ENCODE results near the gene PTPRJ. TPM values are rescaled to one million over a fixed set of nuclear protein-coding genes. Genes with fewer than 3 reads are reported as not detected.
A peak's percentile ranks its signal among the peaks of the same experiment; 100 is the strongest.

PTPRJ gene
- total and polyA plus RNA-seq, 2 experiments from 2014 or later, result 4.5 to 9.5 TPM

DNA sequence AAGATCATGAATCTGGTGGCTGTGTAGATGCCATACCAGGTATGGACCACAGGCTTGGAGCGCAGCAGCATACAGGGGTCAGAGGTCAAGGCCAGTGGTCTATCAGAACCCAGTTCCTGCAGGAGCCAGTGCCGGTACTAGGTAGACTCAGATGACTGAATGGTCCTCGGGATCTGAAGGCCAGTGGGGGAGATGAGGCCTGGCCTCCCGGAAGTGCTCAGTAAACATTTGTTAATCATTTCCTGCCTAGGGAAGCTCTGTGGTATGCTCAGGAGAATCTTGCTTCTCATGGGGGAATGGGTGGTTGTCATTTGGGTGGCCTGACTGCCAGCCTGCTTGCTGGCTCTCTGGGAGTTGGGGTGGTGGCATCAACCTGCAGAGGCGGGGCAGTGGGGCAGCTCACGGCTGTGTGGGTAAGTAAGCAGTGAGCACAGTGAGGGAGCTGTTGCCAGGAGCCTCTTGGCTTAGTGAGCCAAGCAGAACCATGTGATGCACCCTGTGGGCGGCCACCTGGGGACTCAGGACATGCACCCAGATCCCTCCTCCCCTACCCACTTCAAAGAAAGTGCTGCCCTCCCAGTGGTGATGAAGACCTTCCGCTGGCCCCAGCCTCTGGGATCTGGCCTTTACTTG is 33.0 kb downstream of the PTPRJ start:
- H3K27ac ChIP-seq, result no peak overlapping the region
- H2AFZ ChIP-seq, result no peak overlapping the region
- H4K20me1 ChIP-seq (ENCODE audit: insufficient read depth), result no peaks in the 10 kb centered on the region
- peaks cover 3% of the 10 kb centered on the region; the same call in 1 of the 2 replicates for H3F3A ChIP-seq (ENCODE audit: insufficient read depth)
- H3K4me1 ChIP-seq (ENCODE audit: insufficient read depth), result peaks cover 10% of the 10 kb centered on the region
- H3K4me3 ChIP-seq, result no peak overlapping the region
- TF ChIP-seq EZH2phosphoT487 (IDR thresholded peaks at IDR 0.05; ENCODE audit: insufficient read depth, low read depth) (no peak), EZH2 (IDR thresholded peaks at IDR 0.05; ENCODE audit: insufficient read depth, poor library complexity, severe bottlenecking) (no peak)
- in situ Hi-C loops (cut with MboI), result no loop called here
- WGBS, 2 experiments (ENCODE audit: low coverage in 1 of 2, low lambda C conversion rate in 2 of 2, missing lambda C conversion rate in 2 of 2), result 75% methylated on average over 8 of the region's 8 CpGs
- H3K9ac ChIP-seq, result no peak overlapping the region
- peak overlapping the region; percentile 9 for H3K4me2 ChIP-seq (ENCODE audit: unreplicated experiment)
- peaks cover 100% of the 10 kb centered on the region for H3K79me2 ChIP-seq (ENCODE audit: insufficient read depth)
- no peaks in the 10 kb centered on the region for H3K9me2 ChIP-seq (ENCODE audit: insufficient read depth)
- H3K36me3 ChIP-seq (ENCODE audit: low read depth), result no peaks in the 10 kb centered on the region
- no peaks in the 10 kb centered on the region for H3K9me3 ChIP-seq (ENCODE audit: low read depth)
- DNase-seq, result peak; percentile 49
- no peaks in the 10 kb centered on the region for H3K27me3 ChIP-seq (replicated peaks; ENCODE audit: insufficient read depth)

DNA sequence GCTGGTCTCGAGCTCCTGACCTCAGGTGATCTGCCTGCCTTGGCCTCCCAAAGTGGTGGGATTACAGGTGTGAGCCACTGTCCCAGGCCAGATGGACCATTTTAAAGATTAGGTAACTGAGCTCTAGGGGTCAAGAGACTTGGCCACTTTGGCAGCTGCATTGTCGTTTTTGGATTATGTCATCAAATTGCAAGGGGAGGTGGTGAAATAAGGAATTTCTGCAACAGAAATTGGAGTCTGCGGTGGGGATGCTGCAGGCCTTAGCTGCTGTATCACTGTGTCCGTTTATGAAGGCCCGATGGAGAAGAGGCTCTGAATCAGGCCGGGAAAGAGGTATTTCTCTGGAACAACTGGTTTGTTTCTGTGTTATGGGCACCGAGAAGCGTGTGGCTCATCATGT is 34.6 kb downstream of the PTPRJ start:
- no peak overlapping the region for H3K4me3 ChIP-seq
- H2AFZ ChIP-seq, result no peak overlapping the region
- in situ Hi-C loops (cut with MboI), result no loop called here
- H3K79me2 ChIP-seq (ENCODE audit: insufficient read depth), result peaks cover 100% of the 10 kb centered on the region
- no peaks in the 10 kb centered on the region for H3K9me2 ChIP-seq (ENCODE audit: insufficient read depth)
- no peaks in the 10 kb centered on the region for H3K36me3 ChIP-seq (ENCODE audit: low read depth)
- 95 to 97% methylated on average over 8 of the region's 8 CpGs for WGBS, 2 experiments (ENCODE audit: low coverage in 1 of 2, low lambda C conversion rate in 2 of 2, missing lambda C conversion rate in 2 of 2)
- no peak overlapping the region for H3K9ac ChIP-seq
- no peak overlapping the region for H3K27ac ChIP-seq
- H4K20me1 ChIP-seq (ENCODE audit: insufficient read depth), result no peaks in the 10 kb centered on the region
- H3K9me3 ChIP-seq (ENCODE audit: low read depth), result no peaks in the 10 kb centered on the region
- no peak for DNase-seq
- TF ChIP-seq EZH2 (IDR thresholded peaks at IDR 0.05; ENCODE audit: insufficient read depth, poor library complexity, severe bottlenecking) (no peak), EZH2phosphoT487 (IDR thresholded peaks at IDR 0.05; ENCODE audit: insufficient read depth, low read depth) (no peak)
- no peaks in the 10 kb centered on the region for H3F3A ChIP-seq (ENCODE audit: insufficient read depth)
- no peak overlapping the region for H3K4me2 ChIP-seq (ENCODE audit: unreplicated experiment)
- no peaks in the 10 kb centered on the region for H3K27me3 ChIP-seq (replicated peaks; ENCODE audit: insufficient read depth)
- H3K4me1 ChIP-seq (ENCODE audit: insufficient read depth), result peaks cover 10% of the 10 kb centered on the region

DNA sequence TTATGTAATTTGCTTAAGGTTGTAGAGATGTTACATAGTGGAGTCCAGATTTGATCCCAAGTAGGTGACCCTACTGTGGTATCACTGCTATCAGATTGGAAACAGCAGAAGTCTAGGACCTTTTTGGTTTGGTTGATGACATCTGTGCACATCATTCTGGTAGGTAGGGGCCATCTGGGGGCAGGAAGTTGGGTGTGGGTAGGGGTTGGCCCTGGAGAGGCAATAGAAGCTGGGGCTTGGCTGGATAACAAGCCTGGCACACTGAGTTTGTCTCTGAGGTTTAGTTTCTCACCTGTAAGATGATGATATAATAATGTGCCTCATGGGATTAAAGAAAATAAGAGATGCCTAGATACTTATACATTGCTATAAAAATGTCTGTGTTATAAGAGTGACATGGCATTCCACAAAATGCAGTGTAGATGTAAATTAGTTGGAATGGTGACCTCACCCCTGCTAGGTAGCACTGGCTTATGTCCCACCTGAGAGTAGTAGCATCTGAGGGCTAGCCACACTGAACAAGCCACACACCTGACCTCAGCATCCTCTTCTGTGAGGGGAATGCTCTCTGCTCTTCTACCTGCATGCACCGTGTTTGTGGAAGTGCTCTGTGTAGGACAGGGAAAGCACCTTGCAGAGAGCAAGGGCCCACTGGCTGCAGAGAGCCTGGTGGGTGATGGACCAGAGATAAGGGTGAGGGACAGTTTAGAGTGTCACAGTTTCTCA is 36.9 kb downstream of the PTPRJ start:
- no peak overlapping the region for H3K4me2 ChIP-seq (ENCODE audit: unreplicated experiment)
- no peaks in the 10 kb centered on the region for H3K9me2 ChIP-seq (ENCODE audit: insufficient read depth)
- H3K9ac ChIP-seq, result no peak overlapping the region
- no peak overlapping the region for H2AFZ ChIP-seq
- no peaks in the 10 kb centered on the region for H4K20me1 ChIP-seq (ENCODE audit: insufficient read depth)
- no peaks in the 10 kb centered on the region for H3F3A ChIP-seq (ENCODE audit: insufficient read depth)
- H3K4me1 ChIP-seq (ENCODE audit: insufficient read depth), result peaks cover 10% of the 10 kb centered on the region
- WGBS, 2 experiments (ENCODE audit: low coverage in 1 of 2, low lambda C conversion rate in 2 of 2, missing lambda C conversion rate in 2 of 2), result 94 to 100% methylated on average over 1 of the region's 1 CpG
- no peak for DNase-seq
- no peak overlapping the region for H3K27ac ChIP-seq
- in situ Hi-C loops (cut with MboI), result no loop called here
- H3K27me3 ChIP-seq (replicated peaks; ENCODE audit: insufficient read depth), result no peaks in the 10 kb centered on the region
- H3K9me3 ChIP-seq (ENCODE audit: low read depth), result no peaks in the 10 kb centered on the region
- H3K4me3 ChIP-seq, result no peak overlapping the region
- H3K36me3 ChIP-seq (ENCODE audit: low read depth), result no peaks in the 10 kb centered on the region
- H3K79me2 ChIP-seq (ENCODE audit: insufficient read depth), result peaks cover 97% of the 10 kb centered on the region
- no peak for TF ChIP-seq EZH2 (IDR thresholded peaks at IDR 0.05; ENCODE audit: insufficient read depth, poor library complexity, severe bottlenecking)

DNA sequence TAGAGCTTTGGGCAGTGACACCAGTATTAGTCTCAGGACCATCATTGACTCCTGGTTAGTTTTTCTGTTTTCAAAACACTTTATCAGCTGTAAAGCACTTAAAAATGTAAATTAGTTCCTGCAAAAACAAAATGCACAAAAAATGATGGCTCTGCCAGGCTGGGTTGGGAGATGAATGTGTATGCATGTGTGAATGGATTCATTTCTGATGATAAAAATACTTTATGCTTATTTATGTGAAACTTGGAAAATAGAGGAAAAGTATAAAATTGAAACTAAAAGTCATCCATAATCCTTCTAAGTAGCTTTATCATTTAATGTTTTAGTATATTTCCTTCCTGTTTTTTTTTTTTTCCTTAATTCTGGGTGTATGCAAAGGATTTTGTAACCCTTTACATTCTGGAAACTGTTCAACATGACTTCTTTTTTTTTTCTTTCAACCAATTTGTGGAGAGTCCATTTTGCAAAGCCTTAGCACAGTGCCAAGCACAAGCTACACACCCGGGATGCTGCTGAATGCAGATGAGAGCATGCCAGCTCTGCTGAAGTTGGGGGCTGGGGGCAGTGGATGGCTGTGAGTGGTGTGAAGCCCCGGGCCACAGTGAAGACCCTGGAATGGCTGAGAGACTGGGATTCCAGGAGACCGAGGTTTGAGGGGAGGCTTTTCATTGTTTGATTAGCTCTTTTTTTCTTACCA is 37.6 kb downstream of the PTPRJ start:
- in situ Hi-C loops (cut with MboI), result no loop called here
- Histone ChIP-seq H3K4me3 (no peak overlapping the region), H3K4me1 (ENCODE audit: insufficient read depth) (peaks cover 9% of the 10 kb centered on the region), H3K36me3 (ENCODE audit: low read depth) (no peaks in the 10 kb centered on the region), H3K27me3 (replicated peaks; ENCODE audit: insufficient read depth) (no peaks in the 10 kb centered on the region), H2AFZ (no peak overlapping the region), H3K4me2 (ENCODE audit: unreplicated experiment) (no peak overlapping the region), H3K9me2 (ENCODE audit: insufficient read depth) (no peaks in the 10 kb centered on the region), H3K27ac (no peak overlapping the region), H3F3A (ENCODE audit: insufficient read depth) (no peaks in the 10 kb centered on the region), H3K9me3 (ENCODE audit: low read depth) (no peaks in the 10 kb centered on the region), H3K79me2 (ENCODE audit: insufficient read depth) (peaks cover 96% of the 10 kb centered on the region), H3K9ac (no peak overlapping the region), H4K20me1 (ENCODE audit: insufficient read depth) (no peaks in the 10 kb centered on the region)
- WGBS, 2 experiments (ENCODE audit: low coverage in 1 of 2, low lambda C conversion rate in 2 of 2, missing lambda C conversion rate in 2 of 2), result 45 to 47% methylated on average over 3 of the region's 3 CpGs
- TF ChIP-seq EZH2phosphoT487 (IDR thresholded peaks at IDR 0.05; ENCODE audit: insufficient read depth, low read depth) (no peak), EZH2 (IDR thresholded peaks at IDR 0.05; ENCODE audit: insufficient read depth, poor library complexity, severe bottlenecking) (no peak)
- no peak for DNase-seq
